Panc1 (cell line): ENCODE results near the gene COG7.

Experiments used
- POLR2AphosphoS5 ChIP-seq: IDR thresholded peaks from 2 replicates; pipeline ENCODE4 v1.6.1; 2012; ENCODE audit warnings: mild to moderate bottlenecking, low read depth, low read length, moderate library complexity
- SIN3A ChIP-seq: IDR thresholded peaks from 2 replicates; pipeline ENCODE4 v1.6.1; 2012; ENCODE audit warnings: low read depth, mild to moderate bottlenecking, low read length, moderate library complexity, borderline replicate concordance; ENCODE audit not compliant: insufficient read depth
- TF ChIP-seq, protein P1 (sequence below): fragments of 450-650 bp; IDR thresholded peaks from 2 replicates; pipeline ENCODE4 v1.5.1; 2017; ENCODE audit warnings: mild to moderate bottlenecking

DNA sequence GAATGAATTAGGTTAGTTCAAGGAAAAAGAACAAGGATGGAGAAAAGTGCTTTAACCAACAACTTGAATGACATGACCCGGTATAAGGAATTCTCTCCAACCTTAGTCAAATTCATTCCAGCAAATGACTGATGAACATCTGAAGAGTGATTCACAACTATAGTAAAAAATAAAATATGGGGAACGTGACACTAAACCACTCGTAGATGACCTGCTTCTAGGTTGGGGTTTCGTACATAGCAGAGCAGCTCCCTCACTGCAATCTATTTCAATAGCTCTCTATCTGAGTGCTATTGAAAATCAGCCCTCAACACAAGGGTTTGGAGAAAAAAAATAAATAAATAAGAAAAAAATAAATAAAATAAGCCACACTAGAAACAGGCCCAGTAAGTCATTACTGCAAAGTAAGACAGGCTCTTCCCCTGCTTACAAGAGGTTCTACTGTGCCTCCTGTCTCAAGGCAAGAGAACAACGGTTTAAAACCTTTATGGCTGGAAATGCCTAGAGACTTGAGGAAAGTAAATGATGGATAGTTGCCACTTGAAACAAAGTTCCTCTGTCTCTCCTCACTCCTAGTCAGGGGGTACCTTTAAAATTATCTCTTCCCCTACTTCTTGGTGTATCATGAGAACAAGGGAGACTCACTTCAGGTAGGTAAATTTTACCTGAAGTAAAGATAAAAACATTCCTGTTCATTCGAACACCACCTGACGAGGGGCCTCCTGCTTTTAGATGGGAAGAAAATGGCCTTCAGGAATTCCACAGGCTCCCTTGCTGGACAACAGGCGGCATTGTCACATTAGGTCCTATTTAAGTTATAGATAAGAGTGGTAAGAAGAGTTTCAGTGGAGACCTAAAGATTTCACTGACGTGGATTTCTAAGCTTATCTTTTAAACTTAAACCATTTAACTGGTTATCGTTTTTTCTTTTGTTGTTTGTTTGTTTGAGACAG, 20.5 kb downstream of the COG7 start:
- TF ChIP-seq, protein P1, sequence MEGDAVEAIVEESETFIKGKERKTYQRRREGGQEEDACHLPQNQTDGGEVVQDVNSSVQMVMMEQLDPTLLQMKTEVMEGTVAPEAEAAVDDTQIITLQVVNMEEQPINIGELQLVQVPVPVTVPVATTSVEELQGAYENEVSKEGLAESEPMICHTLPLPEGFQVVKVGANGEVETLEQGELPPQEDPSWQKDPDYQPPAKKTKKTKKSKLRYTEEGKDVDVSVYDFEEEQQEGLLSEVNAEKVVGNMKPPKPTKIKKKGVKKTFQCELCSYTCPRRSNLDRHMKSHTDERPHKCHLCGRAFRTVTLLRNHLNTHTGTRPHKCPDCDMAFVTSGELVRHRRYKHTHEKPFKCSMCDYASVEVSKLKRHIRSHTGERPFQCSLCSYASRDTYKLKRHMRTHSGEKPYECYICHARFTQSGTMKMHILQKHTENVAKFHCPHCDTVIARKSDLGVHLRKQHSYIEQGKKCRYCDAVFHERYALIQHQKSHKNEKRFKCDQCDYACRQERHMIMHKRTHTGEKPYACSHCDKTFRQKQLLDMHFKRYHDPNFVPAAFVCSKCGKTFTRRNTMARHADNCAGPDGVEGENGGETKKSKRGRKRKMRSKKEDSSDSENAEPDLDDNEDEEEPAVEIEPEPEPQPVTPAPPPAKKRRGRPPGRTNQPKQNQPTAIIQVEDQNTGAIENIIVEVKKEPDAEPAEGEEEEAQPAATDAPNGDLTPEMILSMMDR = no peak; the same call in 1 of the 2 replicates
- TF ChIP-seq SIN3A (no peak), POLR2AphosphoS5 (no peak)
